H1 (cell line): ENCODE data around the gene IDUA. TPM values are rescaled to one million over a fixed set of nuclear protein-coding genes. Genes with fewer than 3 reads are reported as not detected.
A peak's percentile ranks its signal among the peaks of the same experiment; 100 is the strongest.

Experiments
- BCL11A ChIP-seq, 2 experiments: IDR thresholded peaks; one replicate each; pipeline ENCODE4 v1.6.1; 2011; ENCODE audit warnings: low read depth in 2 of 2, low read length in 2 of 2, mild to moderate bottlenecking in 2 of 2
- CBX8 ChIP-seq: fragments of 300-800, 300-1000 bp; sonication (generic); IDR thresholded peaks from 2 replicates; pipeline ENCODE4 v1.7.1; 2016; ENCODE audit warnings: low read depth, low read length, borderline replicate concordance
- CREB1 ChIP-seq: IDR thresholded peaks from 2 replicates; pipeline ENCODE4 v1.6.1; 2012; ENCODE audit warnings: inconsistent platforms
- CTBP2 ChIP-seq: IDR thresholded peaks from 2 replicates; pipeline ENCODE4 v1.7.0; 2011; ENCODE audit warnings: borderline replicate concordance, mild to moderate bottlenecking, moderate library complexity, mixed read lengths, low read length; ENCODE audit not compliant: insufficient read depth, insufficient read length
- FOSL1 ChIP-seq: IDR thresholded peaks from 2 replicates; pipeline ENCODE4 v1.6.1; 2011; ENCODE audit warnings: mild to moderate bottlenecking, low read depth, low read length, moderate library complexity; ENCODE audit not compliant: insufficient read depth
- HDAC6 ChIP-seq: IDR thresholded peaks from one replicate; pipeline ENCODE4 v1.7.1; 2012; ENCODE audit warnings: low read depth, mild to moderate bottlenecking, inconsistent platforms, low read length, moderate library complexity
- JUN ChIP-seq: IDR thresholded peaks from 2 replicates; pipeline ENCODE4 v1.6.1; 2011; ENCODE audit warnings: low read depth, mild to moderate bottlenecking, improper control_type of control experiment, low read length
- JUND ChIP-seq: IDR thresholded peaks from 2 replicates; pipeline ENCODE4 v1.6.1; 2011; ENCODE audit warnings: mild to moderate bottlenecking, improper control_type of control experiment, low read length
- MAFK ChIP-seq: IDR thresholded peaks from 2 replicates; pipeline ENCODE4 v1.6.1; 2012; ENCODE audit warnings: low read depth, mild to moderate bottlenecking, improper control_type of control experiment, low read length
- NANOG ChIP-seq: IDR thresholded peaks from 2 replicates; pipeline ENCODE4 v1.6.1; 2011; ENCODE audit warnings: low read length, low read depth, mild to moderate bottlenecking, inconsistent platforms; ENCODE audit not compliant: insufficient read depth, poor library complexity, severe bottlenecking
- NRF1 ChIP-seq: IDR thresholded peaks from 2 replicates; pipeline ENCODE4 v1.6.1; 2011; ENCODE audit warnings: mild to moderate bottlenecking, low read depth, low read length, improper control_type of control experiment
- RAD21 ChIP-seq, 2 experiments: IDR thresholded peaks in 1 of 2; conservative IDR thresholded peaks in 1 of 2; 2 replicates each; pipeline ENCODE4 v1.6.1; 2011; ENCODE audit warnings: low read depth in 2 of 2, low read length in 2 of 2, improper control_type of control experiment in 1 of 2, inconsistent platforms in 1 of 2, mild to moderate bottlenecking in 1 of 2, moderate library complexity in 1 of 2
- RBBP5 ChIP-seq: IDR thresholded peaks from 2 replicates; pipeline ENCODE4 v1.7.1; 2012; ENCODE audit warnings: low read depth, mild to moderate bottlenecking, inconsistent platforms, low read length, moderate library complexity, borderline replicate concordance
- RFX5 ChIP-seq: IDR thresholded peaks from 2 replicates; pipeline ENCODE4 v1.6.1; 2011; ENCODE audit warnings: low read depth, low read length, improper control_type of control experiment, borderline replicate concordance
- SUZ12 ChIP-seq: fragments of 200-600 bp; sonication (generic); IDR thresholded peaks from 2 replicates; pipeline ENCODE4 v1.6.1; 2012; ENCODE audit warnings: mild to moderate bottlenecking, inconsistent platforms, low read length, moderate library complexity, mixed read lengths
- TAF1 ChIP-seq: IDR thresholded peaks from 2 replicates; pipeline ENCODE4 v1.6.1; 2011; ENCODE audit warnings: mild to moderate bottlenecking, low read depth, low read length
- TAF7 ChIP-seq: optimal IDR thresholded peaks from 2 replicates; pipeline ENCODE3; 2011; ENCODE audit warnings: low read depth, mild to moderate bottlenecking, inconsistent platforms, low read length, moderate library complexity, borderline replicate concordance
- TBP ChIP-seq: IDR thresholded peaks from 2 replicates; pipeline ENCODE4 v1.6.1; 2011; ENCODE audit warnings: low read depth, low read length, improper control_type of control experiment
- YY1 ChIP-seq: IDR thresholded peaks from 2 replicates; pipeline ENCODE4 v1.6.1; 2011; ENCODE audit warnings: low read depth, mild to moderate bottlenecking, low read length
- polyA plus RNA-seq, 7 experiments: library from polyadenylated mRNA; depleted of rRNA in 3 of 7; stranded (reverse) in 5 of 7; unstranded in 2 of 7; fragments of >200 nt in 5 of 7; fragments of 200-250 nt in 2 of 7; gene quantifications; 1 replicate in 5 of 7; 2 replicates in 1 of 7; 4 replicates in 1 of 7; pipeline versions ENCODE4 v1.2.1 to v1.2.3, GENCODE V29; 2011 to 2013; ENCODE audit warnings: missing spikeins in 2 of 7, mixed read lengths in 2 of 7
- total RNA-seq: library from RNA; stranded (reverse); fragmentation: NEBNext Ultra II Directional; extraction: Animal tissue kit (Norgen Biotek cat#: 25700); gene quantifications from 2 replicates; pipeline ENCODE4 v1.2.1, GENCODE V29; 2021

The IDUA gene
- total and polyA plus RNA-seq, 2 of the 8 experiments (the other 6 are each of a cell fraction or from before 2014, with no cell fraction given) = 2.8 to 4.8 TPM

GRCh38 chr4:1043651-1044468, 57.0 kb downstream of the IDUA start (continued):
- peak; percentile 75; the same call in 1 of the 2 replicates for TF ChIP-seq MAFK
- TF ChIP-seq HDAC6 = no peak
- no peak for TF ChIP-seq RFX5
- no peak for TF ChIP-seq TAF1
- TF ChIP-seq NRF1 = no peak
- no peak for TF ChIP-seq CBX8
- no peak for TF ChIP-seq TBP
- no peak for TF ChIP-seq YY1
- no peak for TF ChIP-seq RBBP5
- no peak for TF ChIP-seq BCL11A (IDR thresholded peaks at IDR 0.05; ENCODE audit: low read depth in 2 of 2, low read length in 2 of 2)
- TF ChIP-seq FOSL1 = no peak
- no peak for TF ChIP-seq RAD21 (IDR thresholded peaks at IDR 0.05 in 1 of 2, conservative IDR thresholded peaks at IDR 0.05 in 1 of 2; ENCODE audit: low read depth in 2 of 2, low read length in 2 of 2)
- no peak for TF ChIP-seq TAF7
- no peak for TF ChIP-seq SUZ12
- no peak for TF ChIP-seq NANOG
- TF ChIP-seq JUND = peak; percentile 96
- TF ChIP-seq JUN = peak; percentile 90; the same call in 1 of the 2 replicates
- peak; percentile 36; the same call in 1 of the 2 replicates for TF ChIP-seq CREB1
- no peak for TF ChIP-seq CTBP2
